GM23338 (cell line): ENCODE measurements around the gene PTPRE. TPM values are rescaled to one million over a fixed set of nuclear protein-coding genes. Genes with fewer than 3 reads are reported as not detected.

ENCODE experiments used
- ATAC-seq: fragments of 200-7000 bp; cut with Tn5 transposase; 3 replicates; pipeline ENCODE4 v1.9.1; 2020
- DNase-seq: peaks from one replicate; pipeline ENCODE4 v3.0.0-alpha.2; 2015; ENCODE audit warnings: low spot score
- H2AFZ ChIP-seq: fragments of 200-600 bp; sonication (generic); 2 replicates; pipeline ENCODE4 v1.8.0; 2016; ENCODE audit warnings: antibody characterized with exemption, mild to moderate bottlenecking, moderate library complexity
- H3F3A ChIP-seq: fragments of 200-600 bp; sonication (generic); replicated peaks from 2 replicates; pipeline ENCODE4 v1.8.0; 2017; ENCODE audit warnings: antibody characterized with exemption, mixed run types, low read depth
- H3K27ac ChIP-seq: fragments of 200-600 bp; sonication (generic); 2 replicates; pipeline ENCODE4 v1.6.1; 2016; ENCODE audit warnings: low read depth
- H3K27me3 ChIP-seq: fragments of 200-600 bp; sonication (generic); 2 replicates; pipeline ENCODE4 v1.8.0; 2016; ENCODE audit warnings: mild to moderate bottlenecking, mixed run types, moderate library complexity; ENCODE audit not compliant: insufficient read depth
- H3K36me3 ChIP-seq: fragments of 200-600 bp; sonication (generic); 2 replicates; pipeline ENCODE4 v1.8.0; 2016; ENCODE audit warnings: mild to moderate bottlenecking; ENCODE audit not compliant: insufficient read depth
- H3K4me1 ChIP-seq: fragments of 200-600 bp; sonication (generic); 2 replicates; pipeline ENCODE4 v1.8.0; 2016; ENCODE audit warnings: mild to moderate bottlenecking, moderate library complexity; ENCODE audit not compliant: insufficient read depth
- H3K4me2 ChIP-seq: fragments of 200-600 bp; sonication (generic); 2 replicates; pipeline ENCODE4 v1.7.1; 2017; ENCODE audit warnings: mixed run types
- H3K4me3 ChIP-seq: fragments of 200-600 bp; sonication (generic); 2 replicates; pipeline ENCODE4 v1.6.1; 2016; ENCODE audit warnings: mixed run types
- H3K79me2 ChIP-seq: fragments of 200-600 bp; sonication (generic); replicated peaks from 2 replicates; pipeline ENCODE4 v1.8.0; 2017; ENCODE audit warnings: mild to moderate bottlenecking; ENCODE audit not compliant: insufficient read depth
- H3K9me2 ChIP-seq: fragments of 200-600 bp; sonication (generic); 2 replicates; pipeline ENCODE4 v1.8.0; 2017; ENCODE audit not compliant: insufficient read depth
- H4K20me1 ChIP-seq: fragments of 200-600 bp; sonication (generic); replicated peaks from 2 replicates; pipeline ENCODE4 v1.8.0; 2017; ENCODE audit warnings: mild to moderate bottlenecking; ENCODE audit not compliant: insufficient read depth
- H3K27ac Mint-ChIP-seq: 2 replicates; pipeline ENCODE4 v1.8.0; 2020; ENCODE audit warnings: inconsistent platforms, mild to moderate bottlenecking, moderate library complexity, mixed read lengths
- H3K27me3 Mint-ChIP-seq: 3 replicates; pipeline ENCODE4 v1.8.0; 2022; ENCODE audit warnings: low read depth, mild to moderate bottlenecking, moderate library complexity, mixed read lengths, inconsistent platforms; ENCODE audit not compliant: insufficient read depth, poor library complexity
- H3K36me3 Mint-ChIP-seq: 3 replicates; pipeline ENCODE4 v1.8.0; 2021; ENCODE audit warnings: low read depth, mild to moderate bottlenecking, inconsistent platforms, moderate library complexity, mixed read lengths
- H3K4me1 Mint-ChIP-seq: 3 replicates; pipeline ENCODE4 v1.8.0; 2020; ENCODE audit warnings: mild to moderate bottlenecking, inconsistent platforms, mixed read lengths
- H3K4me3 Mint-ChIP-seq: 3 replicates; pipeline ENCODE4 v1.8.0; 2021; ENCODE audit warnings: moderate library complexity, mild to moderate bottlenecking, inconsistent platforms, mixed read lengths
- H3K9me3 Mint-ChIP-seq: 3 replicates; pipeline ENCODE4 v1.8.0; 2020; ENCODE audit warnings: moderate library complexity, mild to moderate bottlenecking, inconsistent platforms, mixed read lengths
- CREB1 ChIP-seq: fragments of 250-450 bp; sonication (Bioruptor Pico); IDR thresholded peaks from 2 replicates; pipeline ENCODE4 v1.5.0; 2020; ENCODE audit warnings: low read depth, mild to moderate bottlenecking, moderate library complexity
- EZH2 ChIP-seq: fragments of 200-600 bp; sonication (generic); IDR thresholded peaks from one replicate; pipeline ENCODE4 v1.8.0; 2017; ENCODE audit warnings: antibody characterized with exemption, mild to moderate bottlenecking, low read depth; ENCODE audit not compliant: unreplicated experiment
- EZH2phosphoT487 ChIP-seq: fragments of 200-600 bp; sonication (generic); IDR thresholded peaks from one replicate; pipeline ENCODE4 v1.8.1; 2018; ENCODE audit warnings: antibody characterized with exemption; ENCODE audit not compliant: unreplicated experiment
- JUNB ChIP-seq: IDR thresholded peaks from one replicate; pipeline ENCODE4 v1.6.1; 2016; ENCODE audit warnings: antibody characterized with exemption; ENCODE audit not compliant: unreplicated experiment
- NANOG ChIP-seq: IDR thresholded peaks from 2 replicates; pipeline ENCODE4 v1.6.1; 2016; ENCODE audit warnings: antibody characterized with exemption, borderline replicate concordance
- POLR2AphosphoS5 ChIP-seq: IDR thresholded peaks from 2 replicates; pipeline ENCODE4 v1.6.1; 2016; ENCODE audit warnings: antibody characterized with exemption, low read depth
- STAT1 ChIP-seq: IDR thresholded peaks from one replicate; pipeline ENCODE4 v1.6.1; 2016; ENCODE audit warnings: antibody characterized with exemption; ENCODE audit not compliant: unreplicated experiment
- ZNF114 ChIP-seq: fragments of 250-450 bp; sonication (Bioruptor Pico); IDR thresholded peaks from 2 replicates; pipeline ENCODE4 v1.5.0; 2020; ENCODE audit warnings: mild to moderate bottlenecking, moderate library complexity
- ZNF331 ChIP-seq: fragments of 250-450 bp; sonication (Bioruptor Pico); IDR thresholded peaks from 2 replicates; pipeline ENCODE4 v1.5.0; 2020; ENCODE audit warnings: low read depth, mild to moderate bottlenecking, moderate library complexity
- polyA plus RNA-seq: library from polyadenylated mRNA; unstranded; fragments of >200 nt; fragmentation: Nextera tagmentation; extraction: Ambion mirVana; gene quantifications from 2 replicates; pipeline ENCODE4 v1.2.1, GENCODE V29; 2016
- total RNA-seq: library from RNA; depleted of rRNA; stranded (reverse); fragments of >200 nt; shearing (Covaris generic); gene quantifications from 2 replicates; pipeline ENCODE4 v1.2.3, GENCODE V29; 2014
- TF ChIP-seq, protein P1 (sequence below), 2 experiments: fragments of 200-600 bp in 1 of 2; sonication (generic) in 1 of 2; conservative IDR thresholded peaks; 2 replicates each; pipeline versions ENCODE4 v1.5.1 to v1.6.1; 2016 to 2017; ENCODE audit warnings: antibody characterized with exemption in 2 of 2, low read depth in 2 of 2, mild to moderate bottlenecking in 2 of 2, moderate library complexity in 1 of 2
- TF ChIP-seq, protein P2 (sequence below): IDR thresholded peaks from 2 replicates; pipeline ENCODE4 v1.6.1; 2016; ENCODE audit warnings: antibody characterized with exemption
- TF ChIP-seq, protein P3 (sequence below): IDR thresholded peaks from one replicate; pipeline ENCODE4 v1.6.1; 2018; ENCODE audit warnings: antibody characterized with exemption; ENCODE audit not compliant: unreplicated experiment
- TF ChIP-seq, protein P4 (sequence below): fragments of 250-450 bp; sonication (Bioruptor Pico); IDR thresholded peaks from 2 replicates; pipeline ENCODE4 v1.5.0; 2020; ENCODE audit warnings: mild to moderate bottlenecking, moderate library complexity

The PTPRE gene
- total and polyA plus RNA-seq, 2 experiments from 2014 or later = 0.34 to 0.42 TPM

DNA sequence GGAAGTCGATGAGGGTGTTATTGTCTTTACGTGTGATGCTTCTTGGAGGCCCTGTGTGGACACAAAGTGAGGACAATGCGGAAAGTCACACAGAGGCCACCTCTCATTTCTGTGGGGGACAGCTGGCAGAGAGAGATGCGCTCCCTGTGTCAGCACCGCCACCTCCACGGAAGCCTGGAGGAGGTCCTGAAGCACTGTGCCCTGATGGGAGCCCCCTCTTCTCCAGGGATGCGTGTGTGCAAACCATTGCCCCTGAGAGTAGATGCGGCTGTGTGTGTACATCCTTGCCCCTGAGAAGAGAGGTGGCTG is 2.0 kb downstream of the PTPRE start:
- TF ChIP-seq ZNF331 = no peak
- TF ChIP-seq, protein P1, sequence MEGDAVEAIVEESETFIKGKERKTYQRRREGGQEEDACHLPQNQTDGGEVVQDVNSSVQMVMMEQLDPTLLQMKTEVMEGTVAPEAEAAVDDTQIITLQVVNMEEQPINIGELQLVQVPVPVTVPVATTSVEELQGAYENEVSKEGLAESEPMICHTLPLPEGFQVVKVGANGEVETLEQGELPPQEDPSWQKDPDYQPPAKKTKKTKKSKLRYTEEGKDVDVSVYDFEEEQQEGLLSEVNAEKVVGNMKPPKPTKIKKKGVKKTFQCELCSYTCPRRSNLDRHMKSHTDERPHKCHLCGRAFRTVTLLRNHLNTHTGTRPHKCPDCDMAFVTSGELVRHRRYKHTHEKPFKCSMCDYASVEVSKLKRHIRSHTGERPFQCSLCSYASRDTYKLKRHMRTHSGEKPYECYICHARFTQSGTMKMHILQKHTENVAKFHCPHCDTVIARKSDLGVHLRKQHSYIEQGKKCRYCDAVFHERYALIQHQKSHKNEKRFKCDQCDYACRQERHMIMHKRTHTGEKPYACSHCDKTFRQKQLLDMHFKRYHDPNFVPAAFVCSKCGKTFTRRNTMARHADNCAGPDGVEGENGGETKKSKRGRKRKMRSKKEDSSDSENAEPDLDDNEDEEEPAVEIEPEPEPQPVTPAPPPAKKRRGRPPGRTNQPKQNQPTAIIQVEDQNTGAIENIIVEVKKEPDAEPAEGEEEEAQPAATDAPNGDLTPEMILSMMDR (conservative IDR thresholded peaks at IDR 0.05; ENCODE audit: low read depth in 2 of 2) = no peak
- TF ChIP-seq NANOG = no peak
- no peak for TF ChIP-seq EZH2phosphoT487
- TF ChIP-seq ZNF114 (CRISPR knock-in tag) = no peak
- no peak for TF ChIP-seq STAT1
- TF ChIP-seq CREB1 = no peak
- TF ChIP-seq, protein P2, sequence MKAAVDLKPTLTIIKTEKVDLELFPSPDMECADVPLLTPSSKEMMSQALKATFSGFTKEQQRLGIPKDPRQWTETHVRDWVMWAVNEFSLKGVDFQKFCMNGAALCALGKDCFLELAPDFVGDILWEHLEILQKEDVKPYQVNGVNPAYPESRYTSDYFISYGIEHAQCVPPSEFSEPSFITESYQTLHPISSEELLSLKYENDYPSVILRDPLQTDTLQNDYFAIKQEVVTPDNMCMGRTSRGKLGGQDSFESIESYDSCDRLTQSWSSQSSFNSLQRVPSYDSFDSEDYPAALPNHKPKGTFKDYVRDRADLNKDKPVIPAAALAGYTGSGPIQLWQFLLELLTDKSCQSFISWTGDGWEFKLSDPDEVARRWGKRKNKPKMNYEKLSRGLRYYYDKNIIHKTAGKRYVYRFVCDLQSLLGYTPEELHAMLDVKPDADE = no peak
- no peak for TF ChIP-seq EZH2
- TF ChIP-seq, protein P3, sequence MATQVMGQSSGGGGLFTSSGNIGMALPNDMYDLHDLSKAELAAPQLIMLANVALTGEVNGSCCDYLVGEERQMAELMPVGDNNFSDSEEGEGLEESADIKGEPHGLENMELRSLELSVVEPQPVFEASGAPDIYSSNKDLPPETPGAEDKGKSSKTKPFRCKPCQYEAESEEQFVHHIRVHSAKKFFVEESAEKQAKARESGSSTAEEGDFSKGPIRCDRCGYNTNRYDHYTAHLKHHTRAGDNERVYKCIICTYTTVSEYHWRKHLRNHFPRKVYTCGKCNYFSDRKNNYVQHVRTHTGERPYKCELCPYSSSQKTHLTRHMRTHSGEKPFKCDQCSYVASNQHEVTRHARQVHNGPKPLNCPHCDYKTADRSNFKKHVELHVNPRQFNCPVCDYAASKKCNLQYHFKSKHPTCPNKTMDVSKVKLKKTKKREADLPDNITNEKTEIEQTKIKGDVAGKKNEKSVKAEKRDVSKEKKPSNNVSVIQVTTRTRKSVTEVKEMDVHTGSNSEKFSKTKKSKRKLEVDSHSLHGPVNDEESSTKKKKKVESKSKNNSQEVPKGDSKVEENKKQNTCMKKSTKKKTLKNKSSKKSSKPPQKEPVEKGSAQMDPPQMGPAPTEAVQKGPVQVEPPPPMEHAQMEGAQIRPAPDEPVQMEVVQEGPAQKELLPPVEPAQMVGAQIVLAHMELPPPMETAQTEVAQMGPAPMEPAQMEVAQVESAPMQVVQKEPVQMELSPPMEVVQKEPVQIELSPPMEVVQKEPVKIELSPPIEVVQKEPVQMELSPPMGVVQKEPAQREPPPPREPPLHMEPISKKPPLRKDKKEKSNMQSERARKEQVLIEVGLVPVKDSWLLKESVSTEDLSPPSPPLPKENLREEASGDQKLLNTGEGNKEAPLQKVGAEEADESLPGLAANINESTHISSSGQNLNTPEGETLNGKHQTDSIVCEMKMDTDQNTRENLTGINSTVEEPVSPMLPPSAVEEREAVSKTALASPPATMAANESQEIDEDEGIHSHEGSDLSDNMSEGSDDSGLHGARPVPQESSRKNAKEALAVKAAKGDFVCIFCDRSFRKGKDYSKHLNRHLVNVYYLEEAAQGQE = no peak
- TF ChIP-seq, protein P4, sequence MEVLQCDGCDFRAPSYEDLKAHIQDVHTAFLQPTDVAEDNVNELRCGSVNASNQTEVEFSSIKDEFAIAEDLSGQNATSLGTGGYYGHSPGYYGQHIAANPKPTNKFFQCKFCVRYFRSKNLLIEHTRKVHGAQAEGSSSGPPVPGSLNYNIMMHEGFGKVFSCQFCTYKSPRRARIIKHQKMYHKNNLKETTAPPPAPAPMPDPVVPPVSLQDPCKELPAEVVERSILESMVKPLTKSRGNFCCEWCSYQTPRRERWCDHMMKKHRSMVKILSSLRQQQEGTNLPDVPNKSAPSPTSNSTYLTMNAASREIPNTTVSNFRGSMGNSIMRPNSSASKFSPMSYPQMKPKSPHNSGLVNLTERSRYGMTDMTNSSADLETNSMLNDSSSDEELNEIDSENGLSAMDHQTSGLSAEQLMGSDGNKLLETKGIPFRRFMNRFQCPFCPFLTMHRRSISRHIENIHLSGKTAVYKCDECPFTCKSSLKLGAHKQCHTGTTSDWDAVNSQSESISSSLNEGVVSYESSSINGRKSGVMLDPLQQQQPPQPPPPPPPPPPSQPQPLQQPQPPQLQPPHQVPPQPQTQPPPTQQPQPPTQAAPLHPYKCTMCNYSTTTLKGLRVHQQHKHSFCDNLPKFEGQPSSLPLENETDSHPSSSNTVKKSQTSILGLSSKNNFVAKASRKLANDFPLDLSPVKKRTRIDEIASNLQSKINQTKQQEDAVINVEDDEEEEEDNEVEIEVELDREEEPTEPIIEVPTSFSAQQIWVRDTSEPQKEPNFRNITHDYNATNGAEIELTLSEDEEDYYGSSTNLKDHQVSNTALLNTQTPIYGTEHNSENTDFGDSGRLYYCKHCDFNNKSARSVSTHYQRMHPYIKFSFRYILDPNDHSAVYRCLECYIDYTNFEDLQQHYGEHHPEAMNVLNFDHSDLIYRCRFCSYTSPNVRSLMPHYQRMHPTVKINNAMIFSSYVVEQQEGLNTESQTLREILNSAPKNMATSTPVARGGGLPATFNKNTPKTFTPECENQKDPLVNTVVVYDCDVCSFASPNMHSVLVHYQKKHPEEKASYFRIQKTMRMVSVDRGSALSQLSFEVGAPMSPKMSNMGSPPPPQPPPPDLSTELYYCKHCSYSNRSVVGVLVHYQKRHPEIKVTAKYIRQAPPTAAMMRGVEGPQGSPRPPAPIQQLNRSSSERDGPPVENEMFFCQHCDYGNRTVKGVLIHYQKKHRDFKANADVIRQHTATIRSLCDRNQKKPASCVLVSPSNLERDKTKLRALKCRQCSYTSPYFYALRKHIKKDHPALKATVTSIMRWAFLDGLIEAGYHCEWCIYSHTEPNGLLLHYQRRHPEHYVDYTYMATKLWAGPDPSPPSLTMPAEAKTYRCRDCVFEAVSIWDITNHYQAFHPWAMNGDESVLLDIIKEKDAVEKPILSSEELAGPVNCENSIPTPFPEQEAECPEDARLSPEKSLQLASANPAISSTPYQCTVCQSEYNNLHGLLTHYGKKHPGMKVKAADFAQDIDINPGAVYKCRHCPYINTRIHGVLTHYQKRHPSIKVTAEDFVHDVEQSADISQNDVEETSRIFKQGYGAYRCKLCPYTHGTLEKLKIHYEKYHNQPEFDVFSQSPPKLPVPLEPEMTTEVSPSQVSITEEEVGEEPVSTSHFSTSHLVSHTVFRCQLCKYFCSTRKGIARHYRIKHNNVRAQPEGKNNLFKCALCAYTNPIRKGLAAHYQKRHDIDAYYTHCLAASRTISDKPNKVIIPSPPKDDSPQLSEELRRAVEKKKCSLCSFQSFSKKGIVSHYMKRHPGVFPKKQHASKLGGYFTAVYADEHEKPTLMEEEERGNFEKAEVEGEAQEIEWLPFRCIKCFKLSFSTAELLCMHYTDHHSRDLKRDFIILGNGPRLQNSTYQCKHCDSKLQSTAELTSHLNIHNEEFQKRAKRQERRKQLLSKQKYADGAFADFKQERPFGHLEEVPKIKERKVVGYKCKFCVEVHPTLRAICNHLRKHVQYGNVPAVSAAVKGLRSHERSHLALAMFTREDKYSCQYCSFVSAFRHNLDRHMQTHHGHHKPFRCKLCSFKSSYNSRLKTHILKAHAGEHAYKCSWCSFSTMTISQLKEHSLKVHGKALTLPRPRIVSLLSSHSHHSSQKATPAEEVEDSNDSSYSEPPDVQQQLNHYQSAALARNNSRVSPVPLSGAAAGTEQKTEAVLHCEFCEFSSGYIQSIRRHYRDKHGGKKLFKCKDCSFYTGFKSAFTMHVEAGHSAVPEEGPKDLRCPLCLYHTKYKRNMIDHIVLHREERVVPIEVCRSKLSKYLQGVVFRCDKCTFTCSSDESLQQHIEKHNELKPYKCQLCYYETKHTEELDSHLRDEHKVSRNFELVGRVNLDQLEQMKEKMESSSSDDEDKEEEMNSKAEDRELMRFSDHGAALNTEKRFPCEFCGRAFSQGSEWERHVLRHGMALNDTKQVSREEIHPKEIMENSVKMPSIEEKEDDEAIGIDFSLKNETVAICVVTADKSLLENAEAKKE = no peak
- TF ChIP-seq JUNB = no peak
- TF ChIP-seq POLR2AphosphoS5 = no peak
- ATAC-seq (no peak), DNase-seq (no peak)
- Histone ChIP-seq H3K4me3 (no peak overlapping the region), H3K4me2 (no peak overlapping the region), H3K9me2 (no peaks in the 10 kb centered on the region), H2AFZ (no peak overlapping the region), H3K27ac (no peak overlapping the region), H3F3A (no peaks in the 10 kb centered on the region), H4K20me1 (no peaks in the 10 kb centered on the region), H3K79me2 (no peaks in the 10 kb centered on the region), H3K4me1 (no peaks in the 10 kb centered on the region), H3K27me3 (peaks cover 9% of the 10 kb centered on the region), H3K36me3 (no peaks in the 10 kb centered on the region)
- H3K4me3 Mint-ChIP-seq = no peak overlapping the region
- H3K4me1 Mint-ChIP-seq = peaks cover 2% of the 10 kb centered on the region; the same call in 2 of the 3 replicates
- H3K9me3 Mint-ChIP-seq = no peaks in the 10 kb centered on the region
- no peaks in the 10 kb centered on the region for H3K36me3 Mint-ChIP-seq
- peaks cover 17% of the 10 kb centered on the region for H3K27me3 Mint-ChIP-seq
- H3K27ac Mint-ChIP-seq = no peak overlapping the region
